Measurements from ENCODE around the gene LAMA2. TPM values are rescaled to one million over a fixed set of nuclear protein-coding genes. Genes with fewer than 3 reads are reported as not detected.

LAMA2 gene
- total RNA-seq, 1 experiment from 2014 or later = 4.2 TPM

- H2AFZ ChIP-seq (ENCODE audit: low read length) = no peak overlapping the region
Observed at GRCh38 chr6:129133770-129134192, 250.8 kb downstream of the LAMA2 start.

More at GRCh38 chr6:129133770-129134192, 250.8 kb downstream of the LAMA2 start:
- no peaks in the 10 kb centered on the region for H3K4me1 Mint-ChIP-seq
- Histone ChIP-seq H3K27ac (ENCODE audit: insufficient read length, low read depth, low read length) (no peak overlapping the region), H3K9ac (ENCODE audit: extremely low read depth, insufficient read length, low read length) (no peak overlapping the region), H3T11ph (ENCODE audit: low read length) (no peak overlapping the region), H4K20me1 (ENCODE audit: control insufficient read depth, insufficient read depth, insufficient read length) (no peaks in the 10 kb centered on the region), H3K56ac (ENCODE audit: insufficient read length, low read depth, low read length) (no peak overlapping the region), H4K91ac (ENCODE audit: insufficient read length, low read depth, low read length) (no peak overlapping the region), H4K5ac (ENCODE audit: insufficient read length, low read depth, low read length) (no peak overlapping the region), H3K4me2 (ENCODE audit: insufficient read depth, insufficient read length, low read length) (no peak overlapping the region), H3K27me3 (ENCODE audit: insufficient read depth, low read length) (no peaks in the 10 kb centered on the region), H3K23me2 (ENCODE audit: insufficient read length, low read depth, low read length, poor library complexity, severe bottlenecking) (no peaks in the 10 kb centered on the region), H2BK20ac (ENCODE audit: low read depth, low read length, poor library complexity, severe bottlenecking) (no peak overlapping the region), H3K18ac (ENCODE audit: insufficient read length, low read depth, low read length) (no peak overlapping the region), H2BK120ac (ENCODE audit: low read depth, low read length, poor library complexity, severe bottlenecking) (no peak overlapping the region), H3K14ac (ENCODE audit: insufficient read depth, low read length) (no peak overlapping the region), H2BK15ac (ENCODE audit: low read depth, low read length) (no peak overlapping the region), H3K79me2 (ENCODE audit: insufficient read depth, low read length) (no peaks in the 10 kb centered on the region), H3K4me1 (ENCODE audit: insufficient read depth, low read length) (no peaks in the 10 kb centered on the region), H3K23ac (ENCODE audit: insufficient read length, low read depth, low read length) (no peak overlapping the region), H3K79me1 (ENCODE audit: insufficient read depth, low read depth, low read length, poor library complexity, severe bottlenecking) (no peaks in the 10 kb centered on the region), H2AK5ac (ENCODE audit: insufficient read length, low read length) (no peak overlapping the region), H4K8ac (replicated peaks; ENCODE audit: insufficient read length, low read depth, low read length) (no peak overlapping the region), H2BK5ac (ENCODE audit: insufficient read length, low read length) (no peak overlapping the region), H3K9me3 (ENCODE audit: control insufficient read depth, low read depth, low read length) (no peaks in the 10 kb centered on the region), H2BK12ac (ENCODE audit: insufficient read length, low read depth, low read length) (no peak overlapping the region), H3K4ac (ENCODE audit: low read depth, low read length) (no peak overlapping the region)
- H3K9me3 Mint-ChIP-seq = no peaks in the 10 kb centered on the region
- no peak overlapping the region for H3K27ac Mint-ChIP-seq
- H3K27me3 Mint-ChIP-seq (ENCODE audit: low read depth) = no peaks in the 10 kb centered on the region
- TF ChIP-seq CTCF (conservative IDR thresholded peaks at IDR 0.05) = no peak
- no peaks in the 10 kb centered on the region for H3K36me3 Mint-ChIP-seq (ENCODE audit: insufficient read depth in 1 of 3, low read depth in 3 of 3)
- no peak overlapping the region for H3K4me3 Mint-ChIP-seq
- DNase-seq = no peak
- WGBS (ENCODE audit: extremely low coverage, insufficient read length, low lambda C conversion rate) = no CpG with 5 or more reads among the region's 5 CpGs
